GM12878 (cell line): ENCODE results near the gene ACTN2.

Source experiments
- REST ChIP-seq: IDR thresholded peaks from 2 replicates; pipeline ENCODE4 v1.6.1; 2012; ENCODE audit warnings: mild to moderate bottlenecking, low read depth, low read length
- TF ChIP-seq, protein P1 (sequence below), 3 experiments: IDR thresholded peaks in 2 of 3; conservative IDR thresholded peaks in 1 of 3; 2 replicates each; pipeline ENCODE4 v1.5.1; 2011; ENCODE audit warnings: low read depth in 3 of 3, low read length in 3 of 3, mild to moderate bottlenecking in 3 of 3, control low read depth in 2 of 3, moderate library complexity in 2 of 3, inconsistent platforms in 1 of 3, mixed read lengths in 1 of 3; ENCODE audit not compliant: control insufficient read depth in 2 of 3, insufficient read depth in 1 of 3; ENCODE audit errors: extremely low read depth in 1 of 3

DNA sequence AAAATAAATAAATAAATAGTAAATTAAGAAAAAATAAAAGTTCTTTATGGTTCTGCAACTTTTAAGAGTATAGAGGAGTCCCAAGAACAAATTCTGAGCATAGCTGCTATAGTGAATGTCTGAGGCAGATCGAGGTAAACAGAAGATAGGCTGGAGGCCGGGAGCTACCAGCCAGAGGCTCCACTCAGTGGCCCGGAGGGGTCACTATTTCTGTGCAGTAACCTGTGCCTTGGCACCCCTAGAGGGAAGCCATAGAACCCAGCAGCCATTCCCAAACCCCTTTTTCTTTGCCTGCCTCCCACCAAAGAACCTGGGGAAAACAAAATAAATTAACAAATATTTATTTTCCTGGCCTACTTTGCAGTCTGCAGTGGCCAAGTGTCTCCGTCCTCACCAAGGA lies 43.5 kb upstream of the ACTN2 start:
- TF ChIP-seq, protein P1, sequence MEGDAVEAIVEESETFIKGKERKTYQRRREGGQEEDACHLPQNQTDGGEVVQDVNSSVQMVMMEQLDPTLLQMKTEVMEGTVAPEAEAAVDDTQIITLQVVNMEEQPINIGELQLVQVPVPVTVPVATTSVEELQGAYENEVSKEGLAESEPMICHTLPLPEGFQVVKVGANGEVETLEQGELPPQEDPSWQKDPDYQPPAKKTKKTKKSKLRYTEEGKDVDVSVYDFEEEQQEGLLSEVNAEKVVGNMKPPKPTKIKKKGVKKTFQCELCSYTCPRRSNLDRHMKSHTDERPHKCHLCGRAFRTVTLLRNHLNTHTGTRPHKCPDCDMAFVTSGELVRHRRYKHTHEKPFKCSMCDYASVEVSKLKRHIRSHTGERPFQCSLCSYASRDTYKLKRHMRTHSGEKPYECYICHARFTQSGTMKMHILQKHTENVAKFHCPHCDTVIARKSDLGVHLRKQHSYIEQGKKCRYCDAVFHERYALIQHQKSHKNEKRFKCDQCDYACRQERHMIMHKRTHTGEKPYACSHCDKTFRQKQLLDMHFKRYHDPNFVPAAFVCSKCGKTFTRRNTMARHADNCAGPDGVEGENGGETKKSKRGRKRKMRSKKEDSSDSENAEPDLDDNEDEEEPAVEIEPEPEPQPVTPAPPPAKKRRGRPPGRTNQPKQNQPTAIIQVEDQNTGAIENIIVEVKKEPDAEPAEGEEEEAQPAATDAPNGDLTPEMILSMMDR (IDR thresholded peaks at IDR 0.05 in 2 of 3, conservative IDR thresholded peaks at IDR 0.05 in 1 of 3; ENCODE audit: control insufficient read depth in 2 of 3, extremely low read depth in 1 of 3, insufficient read depth in 1 of 3, low read depth in 3 of 3, low read length in 3 of 3) = no peak
- TF ChIP-seq REST = no peak
